ENCODE results near the gene PRXL2C.
"Not testable (repeated sequence)": the region's sequence is repeated elsewhere in the genome, so short reads cannot be mapped to it uniquely, and the experiment has no call there.

The PRXL2C gene

GRCh38 chr9:96646081-96646991 is 8.8 kb downstream of the PRXL2C start:
- DNase-seq = no peak

- peak in 1 of 2 experiments; percentile 13 for DNase-seq
These were observed 11.0 kb downstream of the PRXL2C start for GRCh38 chr9:96644137-96644536.

DNA sequence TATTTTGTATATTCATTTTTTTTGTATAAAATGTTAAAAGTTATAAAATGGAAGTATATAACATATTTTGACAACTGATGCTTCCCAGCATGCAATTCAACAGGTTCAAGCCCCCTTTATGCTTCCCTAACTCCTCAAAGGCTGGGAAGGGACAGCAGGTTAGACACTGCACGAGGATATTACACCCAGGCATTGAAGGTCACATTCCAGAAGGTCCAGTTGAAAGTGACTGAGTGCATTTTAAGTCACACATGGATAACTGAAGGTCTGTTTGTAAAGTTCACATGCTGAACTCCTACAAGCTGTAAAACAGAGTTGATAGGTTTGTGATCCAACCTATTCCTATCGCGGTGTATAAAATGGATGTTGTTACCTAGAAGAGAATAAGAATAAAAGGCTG is 13.6 kb downstream of the PRXL2C start:
- no peak for DNase-seq

DNA sequence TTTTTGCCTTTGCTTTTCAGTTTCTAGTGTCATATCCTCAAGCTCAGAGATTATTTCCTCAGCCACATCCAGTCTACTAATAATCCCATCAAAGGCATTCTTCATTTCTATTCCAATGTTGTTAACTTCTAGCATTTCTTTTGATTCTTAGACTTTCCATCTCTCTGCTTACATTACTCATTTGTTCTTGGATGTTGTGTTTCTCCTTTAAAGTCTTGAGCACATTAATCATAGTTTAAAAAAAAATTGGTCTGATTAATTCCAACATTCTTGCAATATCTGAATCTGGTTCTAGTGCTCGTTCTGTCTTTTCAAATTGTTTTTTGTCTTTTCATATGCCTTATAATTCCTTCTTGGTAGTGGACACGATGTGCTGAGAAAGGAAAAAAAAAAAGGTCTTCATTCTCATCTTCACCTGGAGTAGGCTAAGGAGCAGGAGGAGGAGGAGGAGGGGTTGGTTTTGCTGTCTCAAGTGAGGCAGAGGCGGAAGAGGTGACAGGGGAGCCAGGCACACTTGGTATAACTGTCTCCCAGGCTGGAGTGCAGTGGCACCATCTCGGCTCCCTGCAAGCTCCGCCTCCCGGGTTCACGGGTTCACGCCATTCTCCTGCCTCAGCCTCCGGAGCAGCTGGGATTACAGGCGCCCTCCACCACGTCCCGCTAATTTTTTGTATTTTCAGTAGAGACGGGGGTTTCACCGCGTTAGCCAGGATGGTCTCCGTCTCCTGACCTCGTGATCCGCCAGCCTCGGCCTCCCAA is 16.3 kb downstream of the PRXL2C start:
- DNase-seq = no peak

GRCh38 chr9:96636368-96636767 is 18.7 kb downstream of the PRXL2C start:
- DNase-seq = no peak

DNA sequence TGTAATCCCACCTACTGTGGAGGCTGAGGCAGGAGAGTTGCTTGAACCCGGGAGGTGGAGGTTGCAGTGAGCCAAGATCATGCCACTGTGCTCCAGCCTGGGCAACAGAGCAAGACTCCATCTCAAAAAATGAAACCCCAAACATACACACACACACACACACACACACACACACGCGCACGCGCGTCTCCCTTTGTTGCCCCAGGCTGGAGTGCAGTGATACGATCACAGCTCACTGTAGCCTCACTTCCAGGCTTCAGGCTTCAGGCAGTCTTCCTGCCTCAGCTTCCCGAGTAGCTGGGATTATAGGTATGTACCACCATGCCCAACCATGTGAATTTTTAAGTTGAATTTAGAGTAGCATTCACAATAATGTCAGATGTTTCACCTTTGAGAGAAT is 21.5 kb downstream of the PRXL2C start:
- not testable (repeated sequence) for DNase-seq

DNA sequence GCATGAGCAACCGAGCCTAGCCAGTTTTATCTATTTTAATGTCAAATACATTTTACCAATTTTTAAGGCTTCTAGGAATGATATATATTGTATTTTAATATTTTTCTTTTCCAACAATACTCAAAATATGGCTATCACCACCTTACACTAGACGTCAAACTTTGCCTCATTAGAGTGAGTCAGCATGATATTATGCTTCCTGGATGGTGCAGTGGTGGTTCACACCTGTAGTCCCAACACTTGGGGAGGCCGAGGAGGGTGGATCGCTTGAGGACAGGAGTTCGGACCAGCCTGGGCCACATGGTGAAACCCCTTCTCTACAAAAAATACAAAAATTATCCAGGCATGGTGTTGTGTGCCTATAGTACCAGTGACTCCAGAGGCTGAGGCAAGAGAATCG is 28.2 kb downstream of the PRXL2C start:
- no peak for DNase-seq

GRCh38 chr9:96621618-96622017 is 33.5 kb downstream of the PRXL2C start:
- DNase-seq = no peak

GRCh38 chr9:96620832-96621269 is 34.3 kb downstream of the PRXL2C start:
- no peak for DNase-seq

DNA sequence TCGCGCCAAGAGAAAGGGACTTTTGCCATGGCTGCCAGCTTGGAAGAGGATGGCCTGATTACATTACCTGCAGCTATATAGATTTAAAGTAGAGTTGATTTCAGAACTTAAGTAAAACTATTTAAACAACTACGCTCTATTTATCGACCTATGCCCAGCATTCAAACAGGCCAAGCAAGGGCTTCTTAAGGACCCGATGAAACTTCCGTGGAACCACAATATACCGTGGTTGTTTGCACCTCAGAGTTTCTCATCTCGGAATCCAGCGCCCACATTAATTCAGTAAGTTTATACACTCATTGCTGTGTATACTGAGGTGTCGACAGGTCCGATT is 35.0 kb downstream of the PRXL2C start:
- no peak for DNase-seq

- DNase-seq = peak; percentile 79 to 80
These were observed 35.5 kb downstream of the PRXL2C start, which contains the start of gene CDC14B for GRCh38 chr9:96619491-96620180. Gene CDC14B, minus strand, starts transcription at chr9:96619843. Its CDS starts 465 bp downstream, at chr9:96619378.

DNA sequence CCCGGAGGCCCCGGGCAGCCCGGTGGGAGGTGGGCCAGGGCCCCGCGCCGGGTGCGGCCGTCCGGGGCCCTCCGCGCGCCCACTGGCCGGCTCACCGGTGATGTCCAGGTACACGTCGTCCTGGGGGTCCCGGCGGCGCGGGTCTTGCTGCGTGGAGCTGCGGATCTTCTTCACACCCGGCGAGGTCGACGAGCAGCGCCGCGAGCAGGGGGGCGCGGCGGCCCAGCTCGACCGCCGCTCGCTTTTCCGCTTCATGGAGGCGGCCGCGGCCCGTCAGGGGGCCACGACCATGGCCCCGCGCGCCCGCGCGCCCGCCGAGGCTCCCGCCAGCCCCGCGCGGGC is 36.0 kb downstream of the PRXL2C start:
- no peak for DNase-seq

- peak; percentile 19 to 45 for DNase-seq
These were observed 36.7 kb downstream of the PRXL2C start for GRCh38 chr9:96618209-96619123.

- DNase-seq = no peak
These were observed 37.5 kb downstream of the PRXL2C start for GRCh38 chr9:96617439-96618185.

DNA sequence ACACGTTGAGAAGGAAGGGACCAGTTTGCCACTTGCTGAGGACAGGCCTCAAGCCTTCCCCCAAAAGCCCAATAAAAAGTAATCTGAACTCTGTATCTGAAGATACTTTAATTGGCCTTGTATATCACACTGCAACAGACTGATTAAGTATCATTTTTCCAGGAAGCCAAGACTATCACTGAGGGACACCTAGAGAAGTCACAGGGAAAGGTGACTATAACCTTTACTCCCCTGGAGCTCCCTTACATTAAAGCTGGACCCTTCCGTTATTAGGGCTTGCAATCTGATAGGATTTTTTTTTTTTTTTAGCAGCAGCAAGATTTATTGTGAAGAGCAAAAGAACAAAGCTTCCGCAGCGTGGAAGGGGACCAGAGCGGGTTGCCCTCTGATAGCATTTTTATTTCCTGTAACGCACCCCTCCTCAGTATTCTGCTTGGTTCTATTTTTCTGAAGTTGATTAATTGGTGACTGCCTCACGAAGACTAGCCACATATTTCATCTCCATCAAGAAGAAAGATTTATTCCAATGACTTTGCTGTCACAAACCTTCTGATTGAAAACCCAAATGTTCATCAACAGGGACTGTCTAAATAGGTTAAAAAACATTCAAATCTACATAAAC is 38.2 kb downstream of the PRXL2C start:
- no peak for DNase-seq

GRCh38 chr9:96615411-96615810 is 39.7 kb downstream of the PRXL2C start:
- DNase-seq = no peak

GRCh38 chr9:96614664-96615063 is 40.5 kb downstream of the PRXL2C start:
- DNase-seq = not testable (repeated sequence)

DNA sequence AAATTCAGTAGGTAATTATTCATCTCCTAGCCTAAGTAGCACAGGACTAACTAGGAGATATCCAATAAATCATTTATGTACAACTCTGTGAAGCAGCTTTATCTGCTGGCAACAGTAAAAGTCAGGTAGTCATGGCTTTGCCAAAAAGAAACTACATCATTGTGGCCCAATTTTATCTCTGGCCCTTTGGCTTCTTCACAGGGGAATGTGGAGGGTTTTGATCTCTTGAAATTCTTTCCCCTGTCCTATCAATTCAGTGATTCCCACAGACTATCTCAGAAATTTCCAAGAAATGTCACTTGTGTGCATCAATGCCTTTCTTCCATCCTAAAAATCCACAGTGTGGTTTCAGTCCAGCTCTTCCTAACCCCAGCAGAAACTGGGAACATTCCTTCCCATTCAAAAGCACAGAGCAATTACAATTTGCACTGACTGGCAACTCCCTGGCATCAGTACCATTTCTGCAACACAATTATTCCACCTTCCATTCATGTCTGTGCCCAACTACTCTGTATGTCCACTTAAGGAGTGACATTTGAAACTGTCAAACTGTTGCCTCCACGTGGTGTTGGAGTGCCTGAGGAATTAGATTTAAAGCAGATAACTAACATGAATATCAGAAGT is 42.0 kb downstream of the PRXL2C start:
- peak in 1 of 2 experiments; percentile 22 for DNase-seq

- DNase-seq = no peak
These were observed 42.8 kb downstream of the PRXL2C start for GRCh38 chr9:96612105-96612965.

- no peak for DNase-seq
These were observed 43.8 kb downstream of the PRXL2C start for GRCh38 chr9:96611302-96611701.

Data from NCI-H524 (cell line).